Pulmonary artery endothelial cell (primary cell): ENCODE results near the gene SKAP1. TPM values are rescaled to one million over a fixed set of nuclear protein-coding genes. Genes with fewer than 3 reads are reported as not detected.

Experiments
- DNase-seq: peaks from one replicate; pipeline ENCODE4 v3.0.0-alpha.2; 2011; ENCODE audit warnings: low read depth, low spot score
- total RNA-seq: library from RNA; depleted of rRNA; stranded (reverse); fragments of >200 nt; gene quantifications from 2 replicates; pipeline ENCODE4 v1.2.3, GENCODE V29; 2014

Gene SKAP1
- total RNA-seq, 1 donor from 2014 or later: not detected

- DNase-seq: no peak
Measured at GRCh38 chr17:48175692-48176470, 254.1 kb downstream of the SKAP1 start.

GRCh38 chr17:48174833-48175523, 255.0 kb downstream of the SKAP1 start:
- no peak for DNase-seq

GRCh38 chr17:48173191-48173984, 256.6 kb downstream of the SKAP1 start:
- DNase-seq: no peak

DNA sequence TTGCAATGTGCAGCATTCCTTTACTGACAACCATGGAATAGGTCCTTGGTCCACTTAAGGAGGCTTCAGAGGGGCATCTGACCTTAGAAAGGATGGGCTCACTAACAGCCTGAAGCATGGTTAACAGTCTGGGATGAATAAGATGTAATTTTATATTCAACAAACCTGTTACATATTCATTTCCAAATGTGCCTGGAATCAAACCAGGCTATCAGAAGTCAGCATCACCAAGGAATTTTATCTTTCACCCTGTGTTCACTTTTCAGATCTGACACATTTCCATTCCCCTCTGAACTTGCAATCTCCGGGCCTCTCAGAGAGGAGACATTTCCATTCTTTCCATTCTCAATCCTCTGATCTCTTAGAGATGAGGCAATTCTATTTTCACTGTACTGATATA, 260.1 kb downstream of the SKAP1 start:
- DNase-seq: no peak

DNA sequence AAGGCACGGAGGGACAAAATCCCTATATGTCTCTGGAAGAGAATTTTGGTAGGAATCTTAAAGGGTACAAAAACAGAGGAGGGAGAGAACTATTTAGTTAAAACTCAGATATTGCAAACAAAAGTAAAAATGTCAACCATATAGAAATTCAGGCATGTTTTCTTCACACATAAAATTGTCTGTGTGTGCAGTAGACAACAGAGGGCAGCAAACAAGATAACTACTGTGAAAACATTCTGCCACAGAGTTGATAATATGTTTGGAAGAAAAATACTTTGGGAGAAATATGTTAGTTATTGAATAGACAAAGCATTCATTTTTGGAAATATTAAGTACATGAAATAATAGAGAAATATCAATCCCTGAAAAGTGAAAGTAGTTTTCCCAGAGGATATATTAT, 266.2 kb downstream of the SKAP1 start:
- no peak for DNase-seq

- no peak for DNase-seq
Measured at GRCh38 chr17:48162946-48163506, 267.0 kb downstream of the SKAP1 start.

DNA sequence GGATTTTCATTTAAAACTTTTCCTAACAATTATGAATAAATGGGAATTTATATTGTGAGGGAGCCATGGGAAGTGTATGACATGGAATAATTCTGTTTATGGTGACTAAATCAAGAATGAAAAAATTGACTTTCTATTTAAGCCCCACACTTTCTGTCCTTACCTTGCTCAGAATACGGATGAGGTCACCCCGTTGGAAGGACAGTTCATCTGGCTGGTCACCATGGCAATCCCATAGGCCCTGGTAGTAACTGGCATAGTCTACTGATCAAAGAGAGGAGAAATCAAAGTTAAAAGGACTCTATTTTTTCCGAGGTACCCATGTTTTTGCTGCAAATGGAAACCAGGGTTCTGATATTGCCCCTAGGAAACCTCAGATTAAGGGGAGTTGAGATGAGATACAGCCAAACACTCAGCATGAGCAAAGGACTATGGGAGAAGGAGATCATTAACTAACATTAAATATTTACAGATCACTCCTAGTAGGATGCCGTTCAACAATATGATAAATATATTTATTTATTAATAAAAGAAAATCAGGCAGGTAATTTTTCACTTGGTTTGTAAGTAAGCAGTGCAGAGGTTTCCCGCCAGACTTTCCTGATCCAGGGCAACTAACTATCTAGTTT, 267.6 kb downstream of the SKAP1 start:
- DNase-seq: no peak

- DNase-seq: no peak
Measured at GRCh38 chr17:48161127-48161905, 268.7 kb downstream of the SKAP1 start.

DNA sequence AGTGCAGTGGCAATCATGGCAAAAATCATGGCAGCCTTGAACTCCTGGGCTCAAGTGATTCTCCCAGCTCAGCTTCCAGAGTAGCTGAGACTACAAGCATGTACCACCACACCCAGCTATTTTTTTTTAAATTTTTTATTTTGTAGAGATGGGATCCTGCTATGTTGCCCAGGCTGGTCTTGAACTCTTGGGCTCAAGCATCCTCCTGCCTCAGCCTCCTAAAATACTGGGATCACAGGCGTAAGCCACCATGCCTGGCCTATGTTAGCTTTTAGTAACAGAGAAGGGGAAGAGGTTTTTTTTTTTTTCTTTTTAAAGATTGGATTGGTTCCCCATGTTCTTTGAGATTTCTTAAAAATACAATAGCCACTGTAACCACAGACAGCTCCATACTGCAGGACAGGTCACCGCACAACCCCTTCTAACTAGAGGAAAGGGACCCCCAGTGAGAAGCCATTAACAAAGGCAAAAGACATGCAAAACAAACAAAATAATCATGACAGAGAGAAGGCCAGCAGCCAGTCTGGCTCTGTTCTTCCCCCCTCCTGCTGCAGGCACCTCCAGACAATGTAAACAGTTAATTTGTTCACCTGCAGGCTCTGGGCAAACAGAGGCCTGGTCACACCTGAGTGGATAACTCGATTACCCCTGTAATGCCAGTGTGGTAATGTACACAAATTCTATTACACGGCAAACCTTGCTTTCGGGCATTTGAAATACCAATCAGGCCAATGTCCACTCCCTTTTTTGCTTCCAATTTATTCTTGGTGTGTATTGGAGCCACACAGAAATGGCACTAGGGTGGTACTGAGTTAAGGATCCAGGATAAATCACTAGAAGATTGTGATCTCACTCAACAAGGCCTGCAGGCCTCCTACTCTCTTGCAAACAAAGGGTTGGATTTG, 269.6 kb downstream of the SKAP1 start:
- DNase-seq: no peak

- DNase-seq: no peak
Measured at GRCh38 chr17:48159232-48159631, 270.8 kb downstream of the SKAP1 start.

GRCh38 chr17:48155889-48156611, 274.0 kb downstream of the SKAP1 start:
- DNase-seq: no peak

DNA sequence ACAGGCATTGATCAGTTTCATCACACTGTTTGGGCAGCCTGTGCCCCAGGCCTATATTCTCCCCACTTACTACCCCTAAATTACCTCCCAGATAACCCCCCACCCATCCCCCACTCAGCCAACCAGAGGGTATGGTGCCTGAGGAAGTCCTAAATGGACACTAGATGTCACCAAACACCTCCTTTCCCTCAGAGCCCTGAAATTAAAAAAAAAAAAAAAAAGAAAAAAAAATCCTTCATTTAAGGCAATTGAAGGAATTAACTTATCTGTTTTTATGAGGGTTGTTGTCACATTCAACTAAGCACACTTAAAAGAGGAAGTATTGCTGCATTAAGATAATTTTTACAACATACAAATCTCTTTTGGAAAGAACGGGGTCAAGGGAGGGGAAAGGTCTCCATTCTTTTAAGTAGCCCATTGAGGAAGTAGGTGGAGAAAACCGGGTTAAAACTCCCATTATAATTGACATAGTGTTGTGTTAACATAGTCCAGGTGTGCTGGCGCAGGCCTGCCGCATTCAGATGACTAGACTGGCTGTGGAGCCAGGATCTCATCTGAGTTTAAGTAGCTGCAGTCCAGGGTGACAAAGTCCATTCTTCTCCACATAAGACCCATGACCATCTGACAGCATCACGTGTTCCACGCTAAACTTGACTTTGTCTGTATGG, 276.2 kb downstream of the SKAP1 start:
- no peak for DNase-seq

GRCh38 chr17:48152289-48152688, 277.7 kb downstream of the SKAP1 start:
- no peak for DNase-seq

GRCh38 chr17:48151220-48151619, 278.8 kb downstream of the SKAP1 start:
- DNase-seq: no peak

- no peak for DNase-seq
Measured at GRCh38 chr17:48150597-48151001, 279.4 kb downstream of the SKAP1 start.

GRCh38 chr17:48149787-48150463, 280.1 kb downstream of the SKAP1 start:
- no peak for DNase-seq

DNA sequence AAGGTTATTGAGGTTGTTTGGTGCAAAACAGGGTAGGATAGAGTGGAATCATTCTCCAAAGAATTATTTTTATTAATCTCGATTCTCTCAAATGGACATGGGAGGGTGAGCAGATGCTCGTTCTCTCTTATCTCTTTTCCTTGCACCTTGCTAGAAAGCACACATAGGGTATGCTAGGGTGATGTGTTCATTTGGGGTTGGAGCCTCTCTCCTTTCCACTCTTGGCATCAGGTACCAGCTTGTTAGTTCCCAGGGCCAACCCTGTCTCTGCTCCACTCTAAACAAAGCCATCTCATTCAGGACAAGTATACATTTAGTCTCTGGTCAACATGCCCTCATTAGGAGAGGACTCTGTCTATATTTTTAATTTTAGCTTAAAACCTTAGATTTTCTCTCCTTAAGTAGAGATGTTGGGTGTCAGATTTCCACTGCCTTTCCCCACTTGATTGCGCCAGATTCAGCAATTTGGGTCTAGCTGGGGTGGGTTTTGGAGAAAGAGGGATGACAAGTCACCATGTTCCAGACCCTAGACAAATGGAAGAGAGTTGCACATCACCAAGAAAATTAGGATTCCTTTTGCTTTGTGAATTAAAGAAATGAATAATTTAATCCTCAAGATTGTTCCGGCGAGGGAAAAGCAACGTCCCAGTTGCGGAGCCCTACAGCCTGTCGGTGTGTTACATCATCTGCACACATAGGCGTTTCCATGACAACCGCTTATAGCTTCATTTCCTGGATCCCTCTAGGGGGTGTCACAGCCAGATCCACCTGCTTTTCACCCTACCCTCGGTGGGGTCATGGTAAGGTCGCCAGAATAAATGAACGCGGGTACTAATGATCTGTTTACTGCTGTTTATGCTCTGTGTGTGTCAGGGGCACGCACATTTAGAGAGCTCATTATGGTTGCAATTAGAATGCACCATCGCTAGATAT, 280.9 kb downstream of the SKAP1 start:
- no peak for DNase-seq
